H1 (cell line): ENCODE results near the gene MMS19. TPM values are rescaled to one million over a fixed set of nuclear protein-coding genes. Genes with fewer than 3 reads are reported as not detected.

Source experiments
- CTCF ChIA-PET: fragments of 300-600 bp; sonication (Branson Sonifier 250); formaldehyde crosslinking; loops from one replicate; lab custom pipeline; 2021; ENCODE audit not compliant: partially characterized antibody; lab: Charles Lee
- POLR2A ChIA-PET: fragments of 300-600 bp; sonication (Branson Sonifier 250); formaldehyde crosslinking; loops from one replicate; lab custom pipeline; 2021; ENCODE audit warnings: inconsistent platforms; ENCODE audit not compliant: partially characterized antibody; lab: Charles Lee
- DNase-seq, 2 experiments: peaks; one replicate each; pipeline versions ENCODE4 v3.0.0 to v3.0.0-alpha.2; 2010 to 2022; ENCODE audit warnings: low spot score in 2 of 2, low read depth in 1 of 2, mixed read lengths in 1 of 2
- FAIRE-seq: peaks from 2 replicates; lab custom pipeline; 2011; peaks lifted over from hg19 to GRCh38; lab: Jason Lieb, UNC
- H2AFZ ChIP-seq: 2 replicates; pipeline ENCODE4 v1.8.1; 2012; ENCODE audit warnings: low read length, inconsistent platforms
- H2AK5ac ChIP-seq: 2 replicates; pipeline ENCODE4 v1.6.1; 2013; ENCODE audit warnings: low read depth, low read length
- H2BK120ac ChIP-seq: replicated peaks from 2 replicates; pipeline ENCODE3; 2013; ENCODE audit warnings: low read depth, low read length, inconsistent platforms
- H2BK12ac ChIP-seq: 2 replicates; pipeline ENCODE4 v1.6.1; 2013; ENCODE audit warnings: low read depth, low read length
- H2BK15ac ChIP-seq: 2 replicates; pipeline ENCODE4 v1.6.1; 2013; ENCODE audit warnings: low read length
- H2BK20ac ChIP-seq: 2 replicates; pipeline ENCODE4 v1.6.1; 2013; ENCODE audit warnings: low read length
- H2BK5ac ChIP-seq: 2 replicates; pipeline ENCODE4 v1.6.1; 2013; ENCODE audit warnings: low read depth, low read length
- H3K14ac ChIP-seq: 2 replicates; pipeline ENCODE4 v1.6.1; 2013; ENCODE audit warnings: inconsistent platforms; ENCODE audit not compliant: insufficient read length
- H3K18ac ChIP-seq: 2 replicates; pipeline ENCODE4 v1.6.1; 2013; ENCODE audit warnings: low read length; ENCODE audit errors: extremely low read depth
- H3K23ac ChIP-seq: 2 replicates; pipeline ENCODE4 v1.6.1; 2013; ENCODE audit warnings: inconsistent platforms; ENCODE audit not compliant: insufficient read length
- H3K23me2 ChIP-seq: 2 replicates; pipeline ENCODE4 v1.6.1; 2013; ENCODE audit warnings: low read depth, low read length
- H3K27ac ChIP-seq: 2 replicates; pipeline ENCODE4 v1.6.1; 2011; ENCODE audit warnings: low read depth, low read length, inconsistent platforms
- H3K27me3 ChIP-seq, 4 experiments: replicated peaks in 1 of 4; 1 replicate in 1 of 4; 2 replicates in 3 of 4; pipeline versions ENCODE4 v1.6.1 to v1.8.1; 2011 to 2013; ENCODE audit warnings: low read length in 3 of 4, mild to moderate bottlenecking in 3 of 4, inconsistent platforms in 2 of 4, mixed read lengths in 2 of 4, moderate library complexity in 1 of 4; ENCODE audit not compliant: control insufficient read depth in 3 of 4, insufficient read depth in 3 of 4; ENCODE audit errors: extremely low read depth in 1 of 4
- H3K36me3 ChIP-seq, 4 experiments: 2 replicates each; pipeline versions ENCODE4 v1.6.1 to v1.8.1; 2011 to 2013; ENCODE audit warnings: mild to moderate bottlenecking in 4 of 4, low read length in 3 of 4, moderate library complexity in 2 of 4, control low read depth in 1 of 4, inconsistent platforms in 1 of 4; ENCODE audit not compliant: insufficient read depth in 4 of 4, control insufficient read depth in 2 of 4
- H3K4ac ChIP-seq: replicated peaks from 2 replicates; pipeline ENCODE3; 2013; ENCODE audit warnings: low read length, low read depth, mixed read lengths, inconsistent platforms; ENCODE audit not compliant: insufficient read length
- H3K4me1 ChIP-seq, 4 experiments: replicated peaks in 1 of 4; 1 replicate in 1 of 4; 2 replicates in 3 of 4; pipeline versions ENCODE4 v1.6.1 to v1.8.1; 2011 to 2013; ENCODE audit warnings: low read length in 3 of 4, inconsistent platforms in 2 of 4, mixed read lengths in 1 of 4; ENCODE audit not compliant: insufficient read depth in 4 of 4, control insufficient read depth in 3 of 4
- H3K4me2 ChIP-seq, 2 experiments: 2 replicates each; pipeline versions ENCODE4 v1.6.1 to v1.8.1; 2011 to 2013; ENCODE audit warnings: low read depth in 2 of 2, low read length in 2 of 2, control low read depth in 1 of 2, inconsistent platforms in 1 of 2, mild to moderate bottlenecking in 1 of 2; ENCODE audit not compliant: insufficient read depth in 1 of 2
- H3K4me3 ChIP-seq, 4 experiments: fragments of 200-600, 300-600 bp in 1 of 4; sonication (generic), shearing (Covaris generic), sonication (Bioruptor Twin) in 1 of 4; 2 replicates each; pipeline versions ENCODE4 v1.5.1 to v1.8.1; 2011 to 2016; ENCODE audit warnings: low read length in 4 of 4, low read depth in 3 of 4, control low read depth in 2 of 4, inconsistent platforms in 2 of 4, mild to moderate bottlenecking in 2 of 4, mixed read lengths in 1 of 4, moderate library complexity in 1 of 4; ENCODE audit not compliant: insufficient read depth in 2 of 4; ENCODE audit errors: extremely low read depth in 1 of 4
- H3K56ac ChIP-seq: replicated peaks from 2 replicates; pipeline ENCODE3; 2013; ENCODE audit warnings: low read depth, mild to moderate bottlenecking, mixed read lengths, low read length, inconsistent platforms; ENCODE audit not compliant: insufficient read length
- H3K79me1 ChIP-seq: 2 replicates; pipeline ENCODE4 v1.6.1; 2013; ENCODE audit warnings: low read depth, low read length, control low read depth
- H3K79me2 ChIP-seq, 2 experiments: 2 replicates each; pipeline versions ENCODE4 v1.6.1 to v1.8.1; 2012 to 2013; ENCODE audit warnings: low read length in 2 of 2, mild to moderate bottlenecking in 2 of 2, inconsistent platforms in 1 of 2; ENCODE audit not compliant: insufficient read depth in 2 of 2, control insufficient read depth in 1 of 2
- H3K9ac ChIP-seq, 4 experiments: replicated peaks in 1 of 4; 1 replicate in 1 of 4; 2 replicates in 3 of 4; pipeline versions ENCODE4 v1.6.1 to v1.8.1; 2011 to 2013; ENCODE audit warnings: low read depth in 3 of 4, low read length in 3 of 4, control low read depth in 2 of 4, mild to moderate bottlenecking in 2 of 4, moderate library complexity in 2 of 4, inconsistent platforms in 1 of 4; ENCODE audit errors: extremely low read depth in 1 of 4
- H3K9me3 ChIP-seq, 2 experiments: 2 replicates each; pipeline versions ENCODE4 v1.6.1 to v1.8.1; 2012 to 2013; ENCODE audit warnings: mild to moderate bottlenecking in 2 of 2, moderate library complexity in 2 of 2, control low read depth in 1 of 2, inconsistent platforms in 1 of 2, low read depth in 1 of 2, low read length in 1 of 2, mixed read lengths in 1 of 2; ENCODE audit not compliant: insufficient read depth in 2 of 2
- H4K20me1 ChIP-seq, 2 experiments: replicated peaks in 1 of 2; 2 replicates each; pipeline versions ENCODE3 to v1.8.1; 2011 to 2013; ENCODE audit warnings: inconsistent platforms in 2 of 2, low read length in 2 of 2, mild to moderate bottlenecking in 1 of 2; ENCODE audit not compliant: insufficient read depth in 2 of 2, control insufficient read depth in 1 of 2
- H4K5ac ChIP-seq: 2 replicates; pipeline ENCODE4 v1.6.1; 2013; ENCODE audit warnings: low read length, low read depth, mixed read lengths, inconsistent platforms; ENCODE audit not compliant: insufficient read length
- H4K8ac ChIP-seq: 2 replicates; pipeline ENCODE4 v1.8.0; 2013; ENCODE audit warnings: mild to moderate bottlenecking, moderate library complexity, low read length, inconsistent platforms; ENCODE audit not compliant: insufficient read depth; ENCODE audit errors: extremely low read depth
- H4K91ac ChIP-seq: replicated peaks from 2 replicates; pipeline ENCODE3; 2013; ENCODE audit warnings: low read length, mixed read lengths, inconsistent platforms; ENCODE audit not compliant: insufficient read length
- BCL11A ChIP-seq, 2 experiments: IDR thresholded peaks; one replicate each; pipeline ENCODE4 v1.6.1; 2011; ENCODE audit warnings: low read depth in 2 of 2, low read length in 2 of 2, mild to moderate bottlenecking in 2 of 2
- GTF2F1 ChIP-seq: IDR thresholded peaks from 2 replicates; pipeline ENCODE4 v1.6.1; 2012; ENCODE audit warnings: low read depth, low read length, improper control_type of control experiment, borderline replicate concordance
- JUN ChIP-seq: IDR thresholded peaks from 2 replicates; pipeline ENCODE4 v1.6.1; 2011; ENCODE audit warnings: low read depth, mild to moderate bottlenecking, improper control_type of control experiment, low read length
- RAD21 ChIP-seq, 2 experiments: IDR thresholded peaks in 1 of 2; conservative IDR thresholded peaks in 1 of 2; 2 replicates each; pipeline ENCODE4 v1.6.1; 2011; ENCODE audit warnings: low read depth in 2 of 2, low read length in 2 of 2, improper control_type of control experiment in 1 of 2, inconsistent platforms in 1 of 2, mild to moderate bottlenecking in 1 of 2, moderate library complexity in 1 of 2
- SIN3A ChIP-seq, 2 experiments: IDR thresholded peaks in 1 of 2; conservative IDR thresholded peaks in 1 of 2; 2 replicates each; pipeline ENCODE4 v1.6.1; 2011 to 2012; ENCODE audit warnings: low read length in 2 of 2, improper control_type of control experiment in 1 of 2, low read depth in 1 of 2, mild to moderate bottlenecking in 1 of 2
- SIX5 ChIP-seq: IDR thresholded peaks from 2 replicates; pipeline ENCODE4 v1.6.1; 2011; ENCODE audit warnings: mild to moderate bottlenecking, low read depth, low read length
- SP4 ChIP-seq: IDR thresholded peaks from 2 replicates; pipeline ENCODE4 v1.6.1; 2012; ENCODE audit warnings: low read length, inconsistent platforms
- SRF ChIP-seq: IDR thresholded peaks from 2 replicates; pipeline ENCODE4 v1.6.1; 2011; ENCODE audit warnings: mild to moderate bottlenecking, low read depth, low read length, moderate library complexity
- WGBS, 2 experiments: shearing (Covaris generic) in 1 of 2; methylation state at CpG; one replicate each; pipeline versions ENCODE4 v1.1.6 to v1.1.7; 2013 to 2015; ENCODE audit warnings: low lambda C conversion rate in 2 of 2, mixed read lengths in 2 of 2, inconsistent platforms in 1 of 2, low coverage in 1 of 2, missing lambda C conversion rate in 1 of 2; ENCODE audit not compliant: insufficient replicate concordance in 2 of 2, insufficient coverage in 1 of 2, insufficient read length in 1 of 2; ENCODE audit errors: extremely low coverage in 1 of 2, missing lambda C conversion rate in 1 of 2; 5-methylcytosine and 5-hydroxymethylcytosine counted together
- polyA plus RNA-seq, 7 experiments: library from polyadenylated mRNA; depleted of rRNA in 3 of 7; stranded (reverse) in 5 of 7; unstranded in 2 of 7; fragments of >200 nt in 5 of 7; fragments of 200-250 nt in 2 of 7; gene quantifications; 1 replicate in 5 of 7; 2 replicates in 1 of 7; 4 replicates in 1 of 7; pipeline versions ENCODE4 v1.2.1 to v1.2.3, GENCODE V29; 2011 to 2013; ENCODE audit warnings: missing spikeins in 2 of 7, mixed read lengths in 2 of 7
- total RNA-seq: library from RNA; stranded (reverse); fragmentation: NEBNext Ultra II Directional; extraction: Animal tissue kit (Norgen Biotek cat#: 25700); gene quantifications from 2 replicates; pipeline ENCODE4 v1.2.1, GENCODE V29; 2021

Gene MMS19
- total and polyA plus RNA-seq, 2 of the 8 experiments (the other 6 are each of a cell fraction or from before 2014, with no cell fraction given) = 130 to 221 TPM

- Histone ChIP-seq H3K36me3 (no peaks in the 10 kb centered on the region), H3K18ac (no peak overlapping the region), H3K27me3 (no peaks in the 10 kb centered on the region), H2AK5ac (0 out of 2 replicates have a peak overlapping the region, but pooled peaks have one; percentile 0), H3K14ac (no peak overlapping the region), H4K20me1 (peaks cover 2% of the 10 kb centered on the region in 2 experiments), H2BK15ac (no peak overlapping the region; the same call in 1 of the 2 replicates), H3K4ac (no peak overlapping the region), H4K8ac (no peak overlapping the region), H3K4me3 (no peak overlapping the region), H2BK12ac (no peak overlapping the region; the same call in 1 of the 2 replicates), H3K79me1 (peaks cover 2% of the 10 kb centered on the region), H3K56ac (no peak overlapping the region), H3K23ac (no peak overlapping the region), H3K27ac (peak overlapping the region; percentile 29; the same call in 1 of the 2 replicates), H2BK20ac (no peak overlapping the region), H4K91ac (no peak overlapping the region), H3K79me2 (0 out of 4 replicates have a peak, but pooled peaks cover 0 to 2% of the 10 kb centered on the region in 2 experiments), H2BK5ac (no peak overlapping the region; the same call in 1 of the 2 replicates), H3K9ac (no peak overlapping the region; a peak in 1 of 7 replicates), H2AFZ (no peak overlapping the region), H2BK120ac (no peak overlapping the region), H4K5ac (no peak overlapping the region), H3K9me3 (peaks cover 0 to 6% of the 10 kb centered on the region in 2 experiments; a peak in 1 of 4 replicates), H3K4me1 (peaks cover 0 to 11% (median 7%) of the 10 kb centered on the region in 4 experiments; a peak in 4 of 7 replicates), H3K23me2 (no peaks in the 10 kb centered on the region), H3K4me2 (no peak overlapping the region)
- WGBS, 2 experiments = 88% methylated on average over 6 of the region's 6 CpGs; no CpG with 5 or more reads in 1 of the 2 experiments
- CTCF ChIA-PET = interaction anchor here (0.6 to 14.7 kb wide), 26 partner anchors 9 to 168 kb away, joined by 3 to 388 read pairs (median 9); partner anchors contain the start of genes ANKRD2, HOGA1 and UBTD1
- DNase-seq = no peak
- no peak for FAIRE-seq
- POLR2A ChIA-PET = interaction anchor here (0.6 to 1.9 kb wide), 6 partner anchors 9 to 93 kb away, joined by 3 to 12 read pairs (median 4); partner anchors contain the start of gene UBTD1
- TF ChIP-seq BCL11A (IDR thresholded peaks at IDR 0.05; ENCODE audit: low read depth in 2 of 2, low read length in 2 of 2) (no peak), SP4 (no peak), RAD21 (IDR thresholded peaks at IDR 0.05 in 1 of 2, conservative IDR thresholded peaks at IDR 0.05 in 1 of 2; ENCODE audit: low read depth in 2 of 2, low read length in 2 of 2) (no peak), SIX5 (no peak), SRF (no peak), SIN3A (conservative IDR thresholded peaks at IDR 0.05 in 1 of 2, IDR thresholded peaks at IDR 0.05 in 1 of 2; ENCODE audit: low read depth in 1 of 2, low read length in 2 of 2) (no peak), GTF2F1 (no peak), JUN (no peak)
These were observed 35.7 kb upstream of the MMS19 start for GRCh38 chr10:97533888-97534287.
